ENCODE measurements around the gene COPS3.

The COPS3 gene

GRCh38 chr17:17205368-17206123, 75.5 kb downstream of the COPS3 start:
- Histone ChIP-seq H3K4me1 (ENCODE audit: low read length) (peaks cover 8% of the 10 kb centered on the region; the same call in 1 of the 2 replicates), H4K20me1 (ENCODE audit: insufficient read depth, low read length) (no peaks in the 10 kb centered on the region), H3K9me3 (replicated peaks; ENCODE audit: insufficient read depth, low read length) (no peaks in the 10 kb centered on the region), H3K36me3 (replicated peaks; ENCODE audit: insufficient read depth, low read length) (no peaks in the 10 kb centered on the region), H3K4me3 (ENCODE audit: low read length) (peak overlapping the region; percentile 88), H3F3A (ENCODE audit: insufficient read depth, low read length) (peaks cover 31% of the 10 kb centered on the region), H3K4me2 (ENCODE audit: low read depth, low read length) (peak overlapping the region; percentile 97), H3K9me2 (replicated peaks; ENCODE audit: insufficient read depth, low read length) (no peaks in the 10 kb centered on the region), H3K27me3 (replicated peaks; ENCODE audit: insufficient read depth, low read length) (no peaks in the 10 kb centered on the region), H3K9ac (ENCODE audit: low read length) (peak overlapping the region; percentile 91), H2AFZ (ENCODE audit: low read length) (peak overlapping the region; percentile 85), H3K79me2 (ENCODE audit: low read length) (peaks cover 35% of the 10 kb centered on the region), H3K27ac (ENCODE audit: low read length) (peak overlapping the region; percentile 38; the same call in 1 of the 2 replicates)
- TF ChIP-seq EZH2phosphoT487 (IDR thresholded peaks at IDR 0.05; ENCODE audit: low read length) (no peak), CTCF (IDR thresholded peaks at IDR 0.05; ENCODE audit: low read length) (no peak), EZH2 (optimal IDR thresholded peaks at IDR 0.05; ENCODE audit: low read depth, low read length) (no peak)
- peak; percentile 84 for DNase-seq

- H3K9me3 ChIP-seq (replicated peaks; ENCODE audit: insufficient read depth, low read length) = no peaks in the 10 kb centered on the region
- H2AFZ ChIP-seq (ENCODE audit: low read length) = peak overlapping the region; percentile 85; the same call in 1 of the 2 replicates
- DNase-seq = no peak
- no peaks in the 10 kb centered on the region for H4K20me1 ChIP-seq (ENCODE audit: insufficient read depth, low read length)
- peak overlapping the region; percentile 88 for H3K4me3 ChIP-seq (ENCODE audit: low read length)
- H3F3A ChIP-seq (ENCODE audit: insufficient read depth, low read length) = peaks cover 31% of the 10 kb centered on the region
- no peaks in the 10 kb centered on the region for H3K9me2 ChIP-seq (replicated peaks; ENCODE audit: insufficient read depth, low read length)
- no peak overlapping the region for H3K27ac ChIP-seq (ENCODE audit: low read length)
- H3K4me2 ChIP-seq (ENCODE audit: low read depth, low read length) = peak overlapping the region; percentile 97
- peaks cover 8% of the 10 kb centered on the region; the same call in 1 of the 2 replicates for H3K4me1 ChIP-seq (ENCODE audit: low read length)
- peaks cover 35% of the 10 kb centered on the region for H3K79me2 ChIP-seq (ENCODE audit: low read length)
- TF ChIP-seq CTCF (IDR thresholded peaks at IDR 0.05; ENCODE audit: low read length) (no peak), EZH2phosphoT487 (IDR thresholded peaks at IDR 0.05; ENCODE audit: low read length) (no peak), EZH2 (optimal IDR thresholded peaks at IDR 0.05; ENCODE audit: low read depth, low read length) (no peak)
- no peaks in the 10 kb centered on the region for H3K36me3 ChIP-seq (replicated peaks; ENCODE audit: insufficient read depth, low read length)
- H3K27me3 ChIP-seq (replicated peaks; ENCODE audit: insufficient read depth, low read length) = no peaks in the 10 kb centered on the region
- peak overlapping the region; percentile 91 for H3K9ac ChIP-seq (ENCODE audit: low read length)
These were observed 76.3 kb downstream of the COPS3 start for GRCh38 chr17:17204635-17205231.

- Histone ChIP-seq H3K27ac (ENCODE audit: low read length) (no peak overlapping the region), H3F3A (ENCODE audit: insufficient read depth, low read length) (peaks cover 30% of the 10 kb centered on the region), H2AFZ (ENCODE audit: low read length) (no peak overlapping the region), H3K9me3 (replicated peaks; ENCODE audit: insufficient read depth, low read length) (no peaks in the 10 kb centered on the region), H3K27me3 (replicated peaks; ENCODE audit: insufficient read depth, low read length) (no peaks in the 10 kb centered on the region), H3K9ac (ENCODE audit: low read length) (no peak overlapping the region), H3K36me3 (replicated peaks; ENCODE audit: insufficient read depth, low read length) (no peaks in the 10 kb centered on the region), H3K79me2 (ENCODE audit: low read length) (peaks cover 35% of the 10 kb centered on the region), H3K9me2 (replicated peaks; ENCODE audit: insufficient read depth, low read length) (no peaks in the 10 kb centered on the region), H3K4me1 (ENCODE audit: low read length) (peaks cover 8% of the 10 kb centered on the region; the same call in 1 of the 2 replicates), H3K4me3 (ENCODE audit: low read length) (peak overlapping the region; percentile 88; the same call in 1 of the 2 replicates), H3K4me2 (ENCODE audit: low read depth, low read length) (peak overlapping the region; percentile 97), H4K20me1 (ENCODE audit: insufficient read depth, low read length) (no peaks in the 10 kb centered on the region)
- DNase-seq = no peak
- no peak for TF ChIP-seq CTCF (IDR thresholded peaks at IDR 0.05; ENCODE audit: low read length)
- no peak for TF ChIP-seq EZH2phosphoT487 (IDR thresholded peaks at IDR 0.05; ENCODE audit: low read length)
- no peak for TF ChIP-seq EZH2 (optimal IDR thresholded peaks at IDR 0.05; ENCODE audit: low read depth, low read length)
These were observed 76.9 kb downstream of the COPS3 start for GRCh38 chr17:17204041-17204591.
